ENCODE results near the gene IMMP2L.
"Not testable (repeated sequence)": the region's sequence is repeated elsewhere in the genome, so short reads cannot be mapped to it uniquely, and the experiment has no call there.

Gene IMMP2L

GRCh38 chr7:110940756-110941155 is 621.5 kb downstream of the IMMP2L start:
- ChIA-PET CTCF (no interaction called here), POLR2A (no interaction called here)

GRCh38 chr7:110938165-110938564 is 624.1 kb downstream of the IMMP2L start:
- CTCF ChIA-PET: no interaction called here
- POLR2A ChIA-PET: no interaction called here
- no peak for DNase-seq (ENCODE audit: extremely low spot score)
- no peak for TF ChIP-seq SP1 (IDR thresholded peaks at IDR 0.05)
- TF ChIP-seq FOXM1 (IDR thresholded peaks at IDR 0.05; ENCODE audit: borderline replicate concordance): no peak
- no peak for TF ChIP-seq PKNOX1 (IDR thresholded peaks at IDR 0.05)
- TF ChIP-seq ARNT (IDR thresholded peaks at IDR 0.05): no peak
- TF ChIP-seq L3MBTL2 (conservative IDR thresholded peaks at IDR 0.05): no peak
- TF ChIP-seq FOXA1 (IDR thresholded peaks at IDR 0.05): no peak
- no peak for TF ChIP-seq BHLHE40 (IDR thresholded peaks at IDR 0.05; ENCODE audit: borderline replicate concordance)
- TF ChIP-seq LEF1 (IDR thresholded peaks at IDR 0.05; ENCODE audit: borderline replicate concordance): no peak
- TF ChIP-seq NFRKB (IDR thresholded peaks at IDR 0.05): no peak
- TF ChIP-seq FOXK2 (IDR thresholded peaks at IDR 0.05): no peak
- no peak for TF ChIP-seq ELF4 (IDR thresholded peaks at IDR 0.05)
- TF ChIP-seq SUZ12 (IDR thresholded peaks at IDR 0.05): no peak
- TF ChIP-seq ZNF384 (IDR thresholded peaks at IDR 0.05): no peak
- TF ChIP-seq HDGF (IDR thresholded peaks at IDR 0.05; ENCODE audit: borderline replicate concordance): no peak
- no peak for TF ChIP-seq CTBP1 (IDR thresholded peaks at IDR 0.05; ENCODE audit: borderline replicate concordance)
- no peak for TF ChIP-seq TARDBP (IDR thresholded peaks at IDR 0.05)

More at GRCh38 chr7:110940756-110941155, 621.5 kb downstream of the IMMP2L start:
- DNase-seq (ENCODE audit: extremely low spot score): no peak
- TF ChIP-seq NFRKB (IDR thresholded peaks at IDR 0.05): no peak
- no peak for TF ChIP-seq ELF4 (IDR thresholded peaks at IDR 0.05)

- CTCF ChIA-PET; DNase-seq (ENCODE audit: extremely low spot score); POLR2A ChIA-PET: not testable (repeated sequence)
Observed at GRCh38 chr7:110936665-110937064, 625.6 kb downstream of the IMMP2L start.

- POLR2A ChIA-PET: no interaction called here
- CTCF ChIA-PET: interaction anchor here (0.6 kb wide), 1 partner anchor 96 kb away, joined by 3 read pairs; no protein-coding TSS in a partner anchor
- no peak for DNase-seq (ENCODE audit: extremely low spot score)
- TF ChIP-seq NFRKB (IDR thresholded peaks at IDR 0.05) (no peak), HDGF (IDR thresholded peaks at IDR 0.05; ENCODE audit: borderline replicate concordance) (no peak), SP1 (IDR thresholded peaks at IDR 0.05) (no peak), FOXK2 (IDR thresholded peaks at IDR 0.05) (no peak), BHLHE40 (IDR thresholded peaks at IDR 0.05; ENCODE audit: borderline replicate concordance) (no peak)
Observed at GRCh38 chr7:110929480-110930249, 632.6 kb downstream of the IMMP2L start.

GRCh38 chr7:110922906-110923305 is 639.4 kb downstream of the IMMP2L start:
- DNase-seq (ENCODE audit: extremely low spot score): no peak
- CTCF ChIA-PET: no interaction called here
- POLR2A ChIA-PET: no interaction called here

GRCh38 chr7:110921595-110922151 is 640.6 kb downstream of the IMMP2L start:
- DNase-seq (ENCODE audit: extremely low spot score): no peak
- CTCF ChIA-PET: no interaction called here
- POLR2A ChIA-PET: no interaction called here
- no peak for TF ChIP-seq L3MBTL2 (conservative IDR thresholded peaks at IDR 0.05)
- no peak for TF ChIP-seq ELF4 (IDR thresholded peaks at IDR 0.05)
- no peak for TF ChIP-seq FOXA1 (IDR thresholded peaks at IDR 0.05)
- no peak for TF ChIP-seq SP1 (IDR thresholded peaks at IDR 0.05)
- no peak for TF ChIP-seq ZNF384 (IDR thresholded peaks at IDR 0.05)
- TF ChIP-seq SUZ12 (IDR thresholded peaks at IDR 0.05): no peak
- no peak for TF ChIP-seq CTBP1 (IDR thresholded peaks at IDR 0.05; ENCODE audit: borderline replicate concordance)
- no peak for TF ChIP-seq ARNT (IDR thresholded peaks at IDR 0.05)
- TF ChIP-seq LEF1 (IDR thresholded peaks at IDR 0.05; ENCODE audit: borderline replicate concordance): no peak
- no peak for TF ChIP-seq PKNOX1 (IDR thresholded peaks at IDR 0.05)
- TF ChIP-seq HDGF (IDR thresholded peaks at IDR 0.05; ENCODE audit: borderline replicate concordance): no peak
- no peak for TF ChIP-seq TARDBP (IDR thresholded peaks at IDR 0.05)
- TF ChIP-seq FOXM1 (IDR thresholded peaks at IDR 0.05; ENCODE audit: borderline replicate concordance): no peak
- TF ChIP-seq BHLHE40 (IDR thresholded peaks at IDR 0.05; ENCODE audit: borderline replicate concordance): no peak

More at GRCh38 chr7:110922906-110923305, 639.4 kb downstream of the IMMP2L start:
- TF ChIP-seq LEF1 (IDR thresholded peaks at IDR 0.05; ENCODE audit: borderline replicate concordance) (no peak), HDGF (IDR thresholded peaks at IDR 0.05; ENCODE audit: borderline replicate concordance) (no peak), BHLHE40 (IDR thresholded peaks at IDR 0.05; ENCODE audit: borderline replicate concordance) (no peak), FOXA1 (IDR thresholded peaks at IDR 0.05) (no peak), ARNT (IDR thresholded peaks at IDR 0.05) (no peak), CTBP1 (IDR thresholded peaks at IDR 0.05; ENCODE audit: borderline replicate concordance) (no peak), TARDBP (IDR thresholded peaks at IDR 0.05) (no peak), SP1 (IDR thresholded peaks at IDR 0.05) (no peak), PKNOX1 (IDR thresholded peaks at IDR 0.05) (no peak), FOXK2 (IDR thresholded peaks at IDR 0.05) (no peak)
